Upper lobe of right lung (tissue), 1 donor: ENCODE data around the gene SIK3. TPM values are rescaled to one million over a fixed set of nuclear protein-coding genes. Genes with fewer than 3 reads are reported as not detected.
A peak's percentile ranks its signal among the peaks of the same experiment; 100 is the strongest.

Source experiments
- ATAC-seq: fragments of 200-7000 bp; cut with Tn5 transposase; one replicate; pipeline ENCODE4 v1.9.1; 2020; ENCODE audit warnings: mild to moderate bottlenecking, moderate library complexity
- DNase-seq: peaks from one replicate; pipeline ENCODE4 v3.0.0-alpha.2; 2020
- H3K27ac ChIP-seq: fragments of 200-600 bp; one replicate; pipeline ENCODE4 v1.8.0; 2022
- H3K27me3 ChIP-seq: fragments of 200-600 bp; one replicate; pipeline ENCODE4 v1.8.0; 2022; ENCODE audit warnings: mild to moderate bottlenecking
- H3K36me3 ChIP-seq: fragments of 200-600 bp; one replicate; pipeline ENCODE4 v1.8.0; 2022
- H3K4me1 ChIP-seq: fragments of 200-600 bp; one replicate; pipeline ENCODE4 v1.8.0; 2022
- H3K4me3 ChIP-seq: fragments of 200-600 bp; one replicate; pipeline ENCODE4 v1.8.0; 2022; ENCODE audit warnings: mild to moderate bottlenecking
- H3K9me3 ChIP-seq: fragments of 200-600 bp; one replicate; pipeline ENCODE4 v1.8.0; 2022
- CTCF ChIP-seq: fragments of 200-600 bp; IDR thresholded peaks from one replicate; pipeline ENCODE4 v1.8.0; 2022; ENCODE audit warnings: antibody characterized with exemption
- intact Hi-C: fragments of 100-400 bp; cut with DNase I; formaldehyde crosslinking; loops from one replicate; pipeline ENCODE4 v1.11.0; 2022
- total RNA-seq: library from RNA; stranded (reverse); fragmentation: NEBNext Ultra II Directional; extraction: Animal tissue kit (Norgen Biotek cat#: 25700); gene quantifications from one replicate; pipeline ENCODE4 v1.2.1, GENCODE V29; 2021
- donor health status: DM: no; HTN: yes; CAD: no; lungs with severe emphysema.

The SIK3 gene
- total RNA-seq, 1 donor from 2014 or later = 37.1 TPM

GRCh38 chr11:116933961-116934360 is 164.3 kb downstream of the SIK3 start:
- TF ChIP-seq CTCF = no peak
- H3K4me1 ChIP-seq = peaks cover 25% of the 10 kb centered on the region
- no peak overlapping the region for H3K27ac ChIP-seq
- H3K36me3 ChIP-seq = no peaks in the 10 kb centered on the region
- ATAC-seq (no peak), DNase-seq (no peak)
- intact Hi-C loops = no loop called here
- no peaks in the 10 kb centered on the region for H3K27me3 ChIP-seq
- H3K9me3 ChIP-seq = no peaks in the 10 kb centered on the region
- no peak overlapping the region for H3K4me3 ChIP-seq

GRCh38 chr11:116932181-116932580 is 166.0 kb downstream of the SIK3 start:
- intact Hi-C loops = no loop called here
- H3K36me3 ChIP-seq = peaks cover under 1% of the 10 kb centered on the region
- H3K4me1 ChIP-seq = peaks cover 25% of the 10 kb centered on the region
- ATAC-seq (no peak), DNase-seq (no peak)
- H3K4me3 ChIP-seq = no peak overlapping the region
- H3K9me3 ChIP-seq = no peaks in the 10 kb centered on the region
- no peak for TF ChIP-seq CTCF
- no peaks in the 10 kb centered on the region for H3K27me3 ChIP-seq
- H3K27ac ChIP-seq = peak overlapping the region; percentile 40

DNA sequence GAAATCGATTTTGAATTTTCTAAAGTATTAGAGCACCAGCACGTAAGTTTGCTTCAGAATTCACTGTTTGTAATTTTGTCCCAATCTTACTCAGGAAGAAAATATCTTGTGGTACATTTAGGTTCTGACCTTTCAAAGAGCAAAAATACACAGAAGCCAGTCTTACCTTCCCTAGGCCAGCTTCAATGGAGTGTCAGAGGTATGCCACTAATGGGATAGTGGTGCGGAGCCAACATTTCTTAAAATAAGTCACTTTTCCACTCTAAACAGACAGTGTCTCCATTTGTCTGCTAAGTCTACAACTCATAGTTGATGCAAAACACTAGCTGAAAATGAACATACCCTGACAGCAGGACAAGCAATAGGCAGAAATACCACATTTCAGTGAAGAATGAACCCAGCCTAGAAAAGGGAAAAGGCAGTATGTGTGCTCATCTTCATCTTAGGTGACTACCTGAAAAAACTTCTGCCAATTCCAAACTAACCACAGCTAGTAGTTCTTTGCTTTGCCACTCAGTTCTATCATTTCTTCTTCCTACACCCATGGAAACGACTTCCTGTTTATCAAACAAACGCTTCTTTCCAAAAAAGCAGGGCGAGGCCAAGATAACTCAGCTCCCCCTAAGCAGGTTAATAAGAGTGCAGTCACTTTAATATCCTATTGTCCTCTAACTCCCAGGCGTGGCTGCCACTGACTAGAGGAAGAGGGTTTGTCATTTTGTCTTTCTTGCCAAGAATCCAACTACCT is 166.8 kb downstream of the SIK3 start:
- no peaks in the 10 kb centered on the region for H3K27me3 ChIP-seq
- ATAC-seq (peak; percentile 61), DNase-seq (no peak)
- H3K4me1 ChIP-seq = peaks cover 25% of the 10 kb centered on the region
- H3K36me3 ChIP-seq = peaks cover 9% of the 10 kb centered on the region
- H3K4me3 ChIP-seq = no peak overlapping the region
- H3K9me3 ChIP-seq = no peaks in the 10 kb centered on the region
- peak overlapping the region; percentile 40 for H3K27ac ChIP-seq
- intact Hi-C loops = no loop called here
- TF ChIP-seq CTCF = no peak

DNA sequence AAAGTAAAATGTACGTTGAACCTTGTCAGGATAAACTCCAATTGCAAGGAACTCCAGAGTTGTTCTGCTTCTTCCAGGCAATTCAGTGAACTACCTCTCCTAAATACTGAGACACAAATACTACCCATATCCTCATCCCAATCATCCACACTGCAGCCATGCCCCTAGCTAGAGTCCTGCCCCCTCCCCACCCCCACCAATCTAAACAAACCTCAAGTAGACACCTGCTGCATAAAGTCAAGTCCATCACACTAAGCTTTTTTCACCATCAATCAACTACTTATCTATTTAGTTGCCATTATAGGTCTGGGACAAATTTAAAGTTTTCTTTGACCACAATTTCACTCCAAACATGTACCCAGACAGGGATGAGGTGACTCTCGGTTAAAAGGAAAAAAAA is 167.6 kb downstream of the SIK3 start:
- no peak for ATAC-seq
- no peak for DNase-seq
- Histone ChIP-seq H3K4me3 (peak overlapping the region; percentile 0), H3K4me1 (peaks cover 25% of the 10 kb centered on the region), H3K27me3 (no peaks in the 10 kb centered on the region), H3K27ac (peak overlapping the region; percentile 47), H3K36me3 (peaks cover 15% of the 10 kb centered on the region), H3K9me3 (no peaks in the 10 kb centered on the region)
- TF ChIP-seq CTCF = no peak
- intact Hi-C loops = no loop called here

DNA sequence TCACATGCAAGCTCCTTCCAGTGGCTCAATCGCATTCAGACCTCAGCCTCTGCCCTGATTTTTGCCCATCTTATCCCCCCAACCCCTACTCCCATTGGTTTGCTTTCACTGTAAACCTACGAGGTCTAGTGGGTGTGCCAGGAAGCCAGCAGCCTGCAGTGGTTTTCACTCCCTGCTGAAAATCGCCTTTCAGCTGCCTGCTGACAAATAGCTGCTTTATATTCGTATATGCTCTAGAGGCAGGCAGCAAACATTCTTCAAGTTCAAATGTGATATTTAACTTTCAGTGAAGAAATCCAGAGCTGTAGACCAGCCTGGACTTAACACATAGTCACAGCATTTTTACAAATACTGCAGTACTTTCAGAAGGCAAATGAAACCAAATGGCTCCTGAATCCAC is 168.1 kb downstream of the SIK3 start:
- Histone ChIP-seq H3K27me3 (no peaks in the 10 kb centered on the region), H3K4me3 (peak overlapping the region; percentile 0), H3K9me3 (no peaks in the 10 kb centered on the region), H3K36me3 (peaks cover 19% of the 10 kb centered on the region), H3K4me1 (peaks cover 25% of the 10 kb centered on the region), H3K27ac (peak overlapping the region; percentile 47)
- DNase-seq = no peak
- ATAC-seq = peak; percentile 48
- intact Hi-C loops = no loop called here
- no peak for TF ChIP-seq CTCF
